Subcutaneous adipose tissue (tissue), 4 donors: ENCODE measurements around the gene OR1E2. TPM values are rescaled to one million over a fixed set of nuclear protein-coding genes. Genes with fewer than 3 reads are reported as not detected.

Source experiments
- total RNA-seq, 4 donors: library from RNA; depleted of rRNA; stranded (reverse); fragments of >200 nt; gene quantifications; one replicate each; pipeline ENCODE4 v1.1.0, GENCODE V29; 2016

OR1E2 gene
- total RNA-seq, 4 donors from 2014 or later = not detected

Other genes with a start within 250 kb of the OR1E2 start
- gene OR1A2, start 236.3 kb downstream of the OR1E2 start, total RNA-seq = not detected
- gene OR1A1, start 226.2 kb downstream of the OR1E2 start, total RNA-seq = not detected
- gene OR3A1, start 135.5 kb downstream of the OR1E2 start, total RNA-seq = not detected
- 1 to 10 TPM in 1 of 4 donors, not detected in 3; 1.7 TPM for gene OR3A2, start 47.5 kb downstream of the OR1E2 start, total RNA-seq
- not detected for gene OR1E1, start 35.4 kb downstream of the OR1E2 start, total RNA-seq
- gene OR3A3, start 22.5 kb downstream of the OR1E2 start, total RNA-seq = not detected
- gene SPATA22, start 38.0 kb upstream of the OR1E2 start, total RNA-seq = 1 to 10 TPM in 2 of 4 donors, under 1 TPM in 2; 0.51 to 2.6 (median 0.96) TPM
- gene ASPA, start 42.2 kb upstream of the OR1E2 start, total RNA-seq = 1 to 10 TPM; 3.4 to 6.6 (median 5.6) TPM
- 1 to 10 TPM in 3 of 4 donors, under 1 TPM in 1; 0.16 to 2.8 (median 1.3) TPM for gene TRPV3, start 124.0 kb upstream of the OR1E2 start, total RNA-seq
- gene TRPV1, start 175.6 kb upstream of the OR1E2 start, total RNA-seq = 1 to 10 TPM; 4.2 to 6.8 (median 5.1) TPM
- gene SHPK, start 202.4 kb upstream of the OR1E2 start, total RNA-seq = 10 to 100 TPM in 3 of 4 donors, 1 to 10 TPM in 1; 7.3 to 16.8 (median 10.8) TPM
- gene CTNS, start 202.9 kb upstream of the OR1E2 start, total RNA-seq = 10 to 100 TPM; 16.8 to 28.2 (median 23.6) TPM
- gene TAX1BP3, start 234.7 kb upstream of the OR1E2 start, total RNA-seq = 10 to 100 TPM; 62.2 to 90.1 (median 76.9) TPM
- gene EMC6, start 235.0 kb upstream of the OR1E2 start, total RNA-seq = 10 to 100 TPM; 14.5 to 17.2 (median 15.3) TPM